ENCODE data around the gene SPTB. TPM values are rescaled to one million over a fixed set of nuclear protein-coding genes. Genes with fewer than 3 reads are reported as not detected.
A peak's percentile ranks its signal among the peaks of the same experiment; 100 is the strongest.

SPTB gene
- total RNA-seq, 4 donors from 2014 or later = 1.1 to 3.5 (median 1.4) TPM

- peak; percentile 83 for ATAC-seq (ENCODE audit: low FRiP score)
- no peak for DNase-seq (ENCODE audit: low spot score)
- TF ChIP-seq, protein P1, sequence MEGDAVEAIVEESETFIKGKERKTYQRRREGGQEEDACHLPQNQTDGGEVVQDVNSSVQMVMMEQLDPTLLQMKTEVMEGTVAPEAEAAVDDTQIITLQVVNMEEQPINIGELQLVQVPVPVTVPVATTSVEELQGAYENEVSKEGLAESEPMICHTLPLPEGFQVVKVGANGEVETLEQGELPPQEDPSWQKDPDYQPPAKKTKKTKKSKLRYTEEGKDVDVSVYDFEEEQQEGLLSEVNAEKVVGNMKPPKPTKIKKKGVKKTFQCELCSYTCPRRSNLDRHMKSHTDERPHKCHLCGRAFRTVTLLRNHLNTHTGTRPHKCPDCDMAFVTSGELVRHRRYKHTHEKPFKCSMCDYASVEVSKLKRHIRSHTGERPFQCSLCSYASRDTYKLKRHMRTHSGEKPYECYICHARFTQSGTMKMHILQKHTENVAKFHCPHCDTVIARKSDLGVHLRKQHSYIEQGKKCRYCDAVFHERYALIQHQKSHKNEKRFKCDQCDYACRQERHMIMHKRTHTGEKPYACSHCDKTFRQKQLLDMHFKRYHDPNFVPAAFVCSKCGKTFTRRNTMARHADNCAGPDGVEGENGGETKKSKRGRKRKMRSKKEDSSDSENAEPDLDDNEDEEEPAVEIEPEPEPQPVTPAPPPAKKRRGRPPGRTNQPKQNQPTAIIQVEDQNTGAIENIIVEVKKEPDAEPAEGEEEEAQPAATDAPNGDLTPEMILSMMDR (IDR thresholded peaks at IDR 0.05) = no peak
Observed at GRCh38 chr14:64788706-64789105, 91.0 kb downstream of the SPTB start.

GRCh38 chr14:64787619-64788018, 92.1 kb downstream of the SPTB start:
- ATAC-seq (ENCODE audit: low FRiP score) = no peak
- TF ChIP-seq, protein P1 (IDR thresholded peaks at IDR 0.05) = no peak
- no peak for DNase-seq (ENCODE audit: low spot score)

GRCh38 chr14:64786296-64787149, 93.2 kb downstream of the SPTB start:
- TF ChIP-seq, protein P1 (IDR thresholded peaks at IDR 0.05) = no peak
- DNase-seq (ENCODE audit: low spot score) (no peak), ATAC-seq (ENCODE audit: low FRiP score) (peak; percentile 24)

DNA sequence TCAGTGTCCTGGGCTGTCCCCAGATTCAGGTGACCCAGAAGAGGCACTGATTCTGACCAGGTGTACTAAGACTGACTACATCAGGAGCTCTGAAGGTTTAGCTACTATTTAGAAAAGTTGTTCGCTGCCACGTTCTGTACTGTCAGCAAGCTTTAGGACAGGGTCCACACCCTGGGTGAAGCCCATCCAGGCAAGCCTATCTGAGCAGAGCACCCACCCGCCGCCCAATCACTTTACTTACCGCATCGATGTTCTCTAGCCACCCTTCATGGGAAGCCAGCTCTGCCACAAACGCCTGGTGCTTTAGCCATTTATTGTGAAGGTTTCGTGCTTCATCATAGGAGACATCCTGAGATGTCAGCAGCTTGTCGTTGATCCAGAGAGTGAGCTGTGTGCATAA, 95.7 kb downstream of the SPTB start:
- TF ChIP-seq, protein P1 (IDR thresholded peaks at IDR 0.05) = no peak
- ATAC-seq (ENCODE audit: low FRiP score) (no peak), DNase-seq (ENCODE audit: low spot score) (no peak)

GRCh38 chr14:64782196-64782595, 97.5 kb downstream of the SPTB start:
- ATAC-seq (ENCODE audit: low FRiP score) (no peak), DNase-seq (ENCODE audit: low spot score) (no peak)
- TF ChIP-seq, protein P1 (IDR thresholded peaks at IDR 0.05) = no peak

DNA sequence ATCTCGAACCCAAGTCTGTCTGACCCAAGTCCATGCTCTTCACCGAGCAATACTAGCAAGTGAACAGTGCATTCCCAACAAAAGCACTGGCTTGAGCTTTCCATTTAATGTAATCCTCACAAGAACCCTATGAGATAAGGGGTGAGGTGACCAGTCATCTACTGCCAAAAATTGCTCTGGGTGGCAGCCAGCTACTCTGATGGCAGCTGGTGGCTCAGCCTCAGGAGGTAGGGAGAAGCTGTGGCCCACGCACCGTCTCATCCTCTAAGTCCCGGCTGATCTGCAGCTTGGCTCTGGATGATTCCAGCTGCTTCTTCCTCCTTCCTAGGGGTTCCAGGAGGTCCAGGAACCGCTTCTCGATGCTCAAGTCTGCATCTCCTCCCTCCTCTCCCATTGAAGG, 100.2 kb downstream of the SPTB start:
- DNase-seq (ENCODE audit: low spot score) (no peak), ATAC-seq (ENCODE audit: low FRiP score) (no peak)
- TF ChIP-seq, protein P1 (IDR thresholded peaks at IDR 0.05) = no peak

Measured in omental fat pad (tissue), 4 donors.